Fibroblast of lung (primary cell): ENCODE measurements around the gene NDP.

Experiments used
- CTCF ChIP-seq, 2 donors: IDR thresholded peaks in 1 of 2; conservative IDR thresholded peaks in 1 of 2; 1 replicate in 1 of 2; 2 replicates in 1 of 2; pipeline ENCODE4 v1.5.1; 2011 to 2012; ENCODE audit warnings: low read length in 2 of 2, control low read depth in 1 of 2, inconsistent platforms in 1 of 2, low read depth in 1 of 2, mild to moderate bottlenecking in 1 of 2
- EZH2 ChIP-seq: IDR thresholded peaks from 2 replicates; pipeline ENCODE4 v1.5.1; 2012; ENCODE audit warnings: low read length, control low read depth, mild to moderate bottlenecking; ENCODE audit errors: missing control alignments

- TF ChIP-seq CTCF (conservative IDR thresholded peaks at IDR 0.05 in 1 of 2, IDR thresholded peaks at IDR 0.05 in 1 of 2; ENCODE audit: low read depth in 1 of 2, low read length in 2 of 2) = no peak
- no peak for TF ChIP-seq EZH2
These were observed 63.2 kb downstream of the NDP start for GRCh38 chrX:43910012-43910411.
